Adrenal gland (tissue), 5 donors: ENCODE data around the gene HOXA5.

Experiments
- CTCF ChIP-seq, 6 experiments: fragments of 450-650 bp in 4 of 6; fragments of 200-600 bp in 2 of 6; sonication (generic) in 1 of 6; IDR thresholded peaks; 1 replicate in 5 of 6; 2 replicates in 1 of 6; pipeline versions ENCODE4 v1.5.1 to v1.8.0; 2016 to 2021; ENCODE audit warnings: antibody characterized with exemption in 6 of 6, mild to moderate bottlenecking in 2 of 6, moderate library complexity in 1 of 6
- POLR2A ChIP-seq, 2 donors: fragments of 450-650 bp; IDR thresholded peaks; one replicate each; pipeline ENCODE4 v1.6.1; 2017; ENCODE audit warnings: antibody characterized with exemption in 2 of 2, mild to moderate bottlenecking in 2 of 2, moderate library complexity in 1 of 2
- donor health status: DM: no; HTN: no; CAD: no.

DNA sequence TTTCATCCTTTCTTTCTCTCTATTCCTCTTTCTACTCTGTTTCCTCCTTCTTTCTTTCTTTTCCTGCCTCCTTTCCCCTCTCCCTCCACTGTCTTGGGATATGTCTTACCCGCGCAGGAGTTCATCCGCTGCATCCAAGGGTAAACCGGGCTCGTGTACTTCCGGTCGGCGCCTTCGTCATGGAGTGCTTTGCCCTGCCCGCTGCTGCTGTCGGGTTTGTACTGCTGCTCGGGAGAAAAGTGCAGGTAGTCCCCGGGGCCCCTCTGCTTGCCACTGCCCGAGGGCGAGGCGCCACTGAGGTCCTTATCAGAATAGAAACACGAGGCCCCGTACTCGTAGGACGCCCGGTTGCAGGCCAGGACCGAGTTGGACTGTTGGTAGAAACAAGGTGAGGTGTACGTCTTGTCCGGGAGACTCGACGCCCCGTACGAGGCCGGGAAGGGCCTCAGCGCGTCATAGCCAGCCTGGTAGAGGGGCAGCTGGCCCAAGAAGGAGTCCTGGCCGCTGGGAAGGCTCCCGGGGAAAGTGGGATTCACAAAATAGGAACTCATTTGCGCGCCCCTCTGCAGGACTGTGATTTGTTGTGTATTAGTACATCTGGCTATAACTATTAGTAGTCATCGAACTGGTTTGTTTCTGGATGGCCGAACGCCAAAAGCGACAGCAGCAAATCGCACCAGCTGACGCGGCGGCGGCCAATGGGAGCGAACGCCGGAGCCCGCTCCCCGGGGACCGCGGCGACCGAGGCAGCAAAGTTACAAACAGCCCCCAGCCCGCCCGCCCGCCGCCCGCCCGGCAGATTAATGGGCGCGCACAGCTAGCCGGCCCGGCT is 3.9 kb upstream of the HOXA5 start, which contains the start of gene HOXA6:
- TF ChIP-seq POLR2A (IDR thresholded peaks at IDR 0.05) (no peak), CTCF (IDR thresholded peaks at IDR 0.05) (no peak)
